ENCODE results near the gene BRSK2.

Gene BRSK2

GRCh38 chr11:1469287-1469910 is 79.7 kb downstream of the BRSK2 start:
- no peak for DNase-seq (ENCODE audit: low spot score)

- no peak for DNase-seq (ENCODE audit: low spot score)
These were observed 80.4 kb downstream of the BRSK2 start for GRCh38 chr11:1469911-1470680.

GRCh38 chr11:1470681-1471611 is 81.2 kb downstream of the BRSK2 start:
- no peak for DNase-seq (ENCODE audit: low spot score)

GRCh38 chr11:1471736-1472135 is 82.0 kb downstream of the BRSK2 start:
- DNase-seq (ENCODE audit: low spot score): no peak

DNA sequence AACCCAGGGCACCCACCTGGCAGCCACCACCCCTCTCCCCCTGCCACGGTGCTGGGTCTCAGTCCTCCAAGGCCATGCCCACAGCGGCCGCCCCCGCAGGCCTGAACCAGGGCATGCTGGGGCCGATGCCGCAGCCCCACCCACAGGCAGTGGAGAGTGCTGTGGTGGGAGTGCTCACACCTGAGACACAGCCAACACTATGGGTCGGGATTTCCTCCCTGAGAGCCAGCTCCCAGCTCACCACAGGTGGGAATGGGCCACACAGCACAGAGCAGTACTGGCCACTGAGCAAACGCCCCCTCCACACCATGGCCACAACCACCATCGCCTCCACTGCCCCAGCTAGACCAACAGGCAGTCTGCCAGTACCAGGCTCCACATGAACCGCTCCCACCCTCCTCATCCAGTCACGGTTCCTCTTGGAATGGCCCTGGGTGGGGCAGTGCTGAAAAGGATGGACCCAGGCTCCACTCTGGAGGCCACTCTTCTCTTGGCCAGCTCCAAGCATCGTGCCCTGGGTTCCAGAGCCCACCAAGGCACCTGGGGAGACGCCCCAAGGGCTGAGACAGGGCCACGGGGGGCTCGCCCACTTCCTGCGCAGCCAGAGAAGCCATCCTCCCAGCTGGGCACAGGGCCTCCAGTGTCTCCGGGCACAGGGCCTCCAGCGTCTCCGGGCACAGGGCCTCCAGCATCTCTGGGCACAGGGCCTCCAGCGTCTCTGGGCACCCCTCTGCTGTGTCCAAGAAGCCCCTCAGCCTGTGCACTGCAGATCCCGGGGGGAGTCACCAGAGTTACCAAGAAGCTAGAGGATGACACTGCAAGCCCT is 82.7 kb downstream of the BRSK2 start:
- DNase-seq (ENCODE audit: low spot score): no peak

GRCh38 chr11:1473011-1473628 is 83.4 kb downstream of the BRSK2 start:
- no peak for DNase-seq (ENCODE audit: low spot score)

GRCh38 chr11:1473786-1474185 is 84.1 kb downstream of the BRSK2 start:
- DNase-seq (ENCODE audit: low spot score): no peak

DNA sequence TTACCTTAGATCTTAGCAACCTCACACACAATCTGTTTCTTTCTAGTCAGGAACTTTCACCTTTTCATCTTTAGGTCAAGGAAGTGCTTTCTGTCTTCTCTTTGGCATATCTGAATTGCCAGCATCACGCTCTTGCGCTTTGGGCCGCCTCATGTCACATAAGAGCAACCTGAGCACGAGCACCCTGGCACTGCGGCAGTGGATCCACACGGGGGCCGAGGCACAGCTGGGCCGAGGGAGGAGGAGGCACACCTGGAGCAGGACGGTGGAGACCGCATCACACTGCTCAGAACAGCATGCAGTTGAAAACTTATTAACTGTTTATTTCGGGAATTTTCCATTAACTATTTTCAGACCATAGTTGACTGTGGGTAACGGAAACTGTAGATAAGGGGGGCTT is 86.1 kb downstream of the BRSK2 start:
- no peak for DNase-seq (ENCODE audit: low spot score)

DNA sequence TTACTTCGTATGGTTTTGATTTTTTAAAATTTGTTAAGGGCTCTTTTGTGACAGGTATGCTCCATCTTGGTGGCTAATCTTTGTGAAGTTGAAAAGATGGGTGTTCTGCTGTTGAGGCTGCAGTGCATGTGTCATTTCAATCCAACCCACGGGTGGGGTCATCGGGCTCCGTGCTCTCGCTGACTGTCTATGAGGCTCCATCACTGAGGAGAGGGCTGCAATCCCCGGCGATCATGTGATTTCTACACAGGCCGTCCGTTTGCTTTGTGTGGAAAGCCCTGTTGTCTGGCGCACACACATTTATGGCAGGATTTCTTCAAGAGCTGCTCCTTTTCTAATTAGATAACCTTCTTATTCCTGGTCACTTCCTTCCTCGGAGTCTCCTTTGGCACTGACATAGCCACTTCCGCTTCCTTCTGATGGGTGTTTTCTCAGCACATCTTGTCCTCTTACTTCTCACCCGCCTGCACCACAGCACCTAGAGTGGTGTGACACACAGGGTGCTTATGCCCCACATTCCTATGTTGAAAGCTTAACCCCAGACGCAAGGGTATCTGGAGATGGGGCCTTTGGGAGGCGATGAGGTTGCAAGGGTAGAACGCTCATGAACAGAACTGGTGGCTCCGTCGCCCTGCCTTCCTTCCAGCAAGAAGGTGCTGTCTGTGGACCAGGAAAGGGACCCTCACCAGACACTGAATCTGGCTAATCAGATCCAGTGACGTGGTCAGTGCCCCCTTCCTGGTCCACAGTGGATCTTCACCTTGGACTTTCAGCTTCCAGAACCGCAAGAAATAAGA is 87.4 kb downstream of the BRSK2 start:
- DNase-seq (ENCODE audit: low spot score): no peak

DNA sequence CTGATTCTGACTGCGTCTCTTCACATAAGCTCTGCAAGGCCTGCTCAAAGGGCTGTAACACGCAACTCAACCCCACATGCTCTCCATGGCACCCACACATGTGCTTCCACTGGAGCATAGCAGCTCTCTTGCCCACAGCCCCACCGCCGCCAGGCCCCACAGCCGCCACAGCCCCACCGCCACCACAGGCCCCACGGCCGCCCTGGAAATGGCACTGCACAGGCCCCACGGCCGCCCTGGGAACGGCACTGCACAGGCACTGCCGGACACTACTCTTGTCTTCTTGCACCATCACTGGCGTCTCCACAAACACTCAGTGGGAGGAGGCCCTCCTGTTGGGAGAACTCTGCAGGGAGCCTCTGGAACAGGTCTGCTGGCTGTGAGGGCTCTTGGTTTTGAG is 88.3 kb downstream of the BRSK2 start:
- DNase-seq (ENCODE audit: low spot score): no peak

DNA sequence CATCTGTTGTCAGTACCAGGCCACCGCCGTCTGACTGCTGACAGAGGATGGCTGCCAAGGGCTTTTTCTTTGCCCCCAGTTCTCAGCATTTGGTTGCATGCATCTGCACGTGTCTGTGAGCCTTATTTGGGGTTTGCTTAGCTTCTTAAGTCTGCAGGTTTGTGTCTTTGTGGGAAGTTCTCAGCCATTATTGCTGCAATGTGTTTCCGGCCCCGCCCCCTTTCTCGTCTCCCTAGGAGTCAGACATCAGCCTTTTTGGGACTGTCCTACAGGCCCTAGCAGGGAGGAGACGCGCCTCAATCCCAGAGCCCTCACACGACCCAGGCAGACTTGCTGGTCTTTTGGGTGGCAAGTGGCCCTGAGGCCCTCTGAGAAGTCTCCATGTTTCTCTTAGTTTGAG is 88.8 kb downstream of the BRSK2 start:
- no peak for DNase-seq (ENCODE audit: low spot score)

DNA sequence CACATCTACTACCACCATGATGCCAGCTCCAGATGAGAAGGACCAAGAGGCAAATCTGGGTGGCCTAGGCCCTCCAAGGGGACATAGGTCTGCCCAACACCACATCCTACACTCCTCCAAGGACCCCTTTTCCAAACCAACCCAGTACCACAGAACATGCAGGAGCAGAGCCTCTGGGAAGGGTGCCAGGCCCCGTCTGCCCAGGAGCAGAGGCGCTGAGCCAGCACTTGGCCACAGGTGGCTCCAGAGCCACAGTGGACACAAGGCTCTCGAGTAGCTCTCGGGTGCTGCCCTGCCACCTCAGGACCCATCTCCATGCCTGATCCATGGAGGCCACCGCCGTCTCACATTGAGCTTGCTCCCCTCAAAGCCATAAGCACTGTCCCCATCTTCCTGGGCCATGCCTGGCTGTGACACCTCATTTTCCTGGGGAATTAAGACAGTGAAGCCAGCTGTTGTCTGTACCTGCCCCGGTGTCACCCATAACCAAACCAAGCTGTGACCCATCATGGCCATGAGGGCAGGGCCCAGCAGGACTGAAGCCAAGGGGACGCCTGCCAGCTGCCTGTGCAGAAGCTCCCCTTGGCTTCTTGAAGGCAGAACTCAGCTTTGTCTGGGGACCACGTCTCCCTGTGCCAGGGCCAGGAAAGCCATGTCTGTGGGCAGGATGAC is 89.4 kb downstream of the BRSK2 start:
- no peak for DNase-seq (ENCODE audit: low spot score)

DNA sequence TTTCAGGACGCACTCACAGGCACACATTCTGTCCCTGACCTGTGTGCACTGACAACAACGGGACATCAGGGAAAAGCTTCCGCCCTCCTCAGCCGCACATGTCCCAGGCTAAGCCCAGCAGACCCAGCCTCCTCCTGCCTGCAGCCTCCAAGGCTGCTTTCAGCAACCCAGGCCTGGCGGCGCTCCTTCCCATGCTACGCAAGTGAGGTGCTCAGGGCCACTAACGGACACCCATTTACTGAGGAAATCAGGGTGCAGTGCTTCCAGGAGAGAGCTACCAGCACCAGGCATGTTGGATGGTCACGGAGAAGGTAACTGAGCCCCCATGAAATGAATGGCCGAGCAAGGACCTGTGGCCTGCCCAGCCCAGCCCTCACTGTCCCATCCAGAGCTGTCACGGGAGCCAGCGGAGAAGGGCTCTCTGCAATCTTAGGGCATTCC is 90.0 kb downstream of the BRSK2 start:
- DNase-seq (ENCODE audit: low spot score): no peak

DNA sequence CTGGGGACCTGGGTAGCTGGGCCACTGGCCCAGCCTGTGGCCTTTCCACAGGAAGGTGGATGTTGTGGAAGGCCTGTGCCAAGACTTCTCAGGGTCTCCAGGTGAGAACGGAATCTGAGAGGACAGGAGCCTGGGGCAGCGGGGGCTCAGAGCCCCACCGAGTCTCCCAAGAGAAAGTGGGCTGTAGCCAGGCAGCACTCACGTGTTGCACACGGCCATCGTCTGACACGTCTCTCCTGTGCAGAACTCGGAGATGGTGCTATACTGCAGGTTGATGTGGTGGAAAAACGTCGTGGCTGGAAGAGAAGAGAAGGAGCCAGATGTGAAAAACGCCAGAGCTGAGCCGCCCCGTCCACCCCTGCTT is 90.4 kb downstream of the BRSK2 start:
- DNase-seq (ENCODE audit: low spot score): no peak

GRCh38 chr11:1480555-1481482 is 91.1 kb downstream of the BRSK2 start:
- DNase-seq (ENCODE audit: low spot score): no peak

DNA sequence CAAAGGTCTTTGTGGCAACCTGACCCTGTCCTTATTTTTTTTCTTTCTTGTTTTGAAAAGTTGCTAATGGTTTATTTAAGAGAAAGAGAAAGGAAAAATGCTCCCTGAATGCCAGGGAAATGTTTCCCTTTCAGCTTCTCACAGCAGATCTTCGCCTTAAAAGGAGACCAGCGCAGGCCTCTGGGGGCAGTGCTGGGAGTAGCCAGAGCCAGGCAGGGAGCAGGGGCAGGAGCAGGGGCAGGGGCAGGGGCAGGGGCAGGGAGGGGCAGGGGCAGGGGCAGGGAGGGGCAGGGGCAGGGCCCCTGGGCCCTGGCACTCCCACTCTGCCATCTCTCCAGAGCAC is 91.7 kb downstream of the BRSK2 start:
- no peak for DNase-seq (ENCODE audit: low spot score)

DNA sequence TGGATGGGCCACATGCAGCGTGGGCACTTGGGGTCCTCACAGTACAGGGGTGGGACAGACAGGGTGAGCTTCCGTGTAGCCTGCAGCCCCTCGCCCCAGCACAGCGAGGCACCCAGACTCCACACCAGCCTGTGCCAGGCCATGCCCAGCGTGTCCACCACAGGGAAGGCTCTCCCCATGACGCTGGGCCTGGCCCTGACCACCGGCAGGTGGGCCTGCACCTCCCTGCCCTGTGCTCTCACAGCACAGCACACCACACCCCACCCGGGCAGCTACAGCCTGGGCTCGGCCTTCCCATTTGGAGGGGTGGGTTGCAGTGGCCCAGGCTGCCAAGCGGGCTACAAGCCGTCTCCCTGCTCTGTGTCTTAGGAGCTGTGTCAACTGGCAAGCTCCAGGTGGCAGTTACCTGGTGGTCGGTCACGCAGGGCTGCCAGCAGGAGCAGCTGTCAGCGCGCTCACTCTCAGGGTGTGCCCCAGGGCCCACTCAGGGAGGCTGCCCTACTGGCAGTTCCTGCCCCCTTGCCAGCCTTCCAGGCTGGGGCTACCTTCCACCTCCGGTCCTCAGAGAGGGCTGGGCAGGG is 92.2 kb downstream of the BRSK2 start:
- DNase-seq (ENCODE audit: low spot score): no peak

GRCh38 chr11:1482581-1483444 is 93.1 kb downstream of the BRSK2 start:
- DNase-seq (ENCODE audit: low spot score): no peak
